ENCODE data around the gene SUCO. TPM values are rescaled to one million over a fixed set of nuclear protein-coding genes. Genes with fewer than 3 reads are reported as not detected.
"Not testable (repeated sequence)": the region's sequence is repeated elsewhere in the genome, so short reads cannot be mapped to it uniquely, and the experiment has no call there.

SUCO gene
- total RNA-seq, 1 experiment from 2014 or later = 24.1 TPM

DNA sequence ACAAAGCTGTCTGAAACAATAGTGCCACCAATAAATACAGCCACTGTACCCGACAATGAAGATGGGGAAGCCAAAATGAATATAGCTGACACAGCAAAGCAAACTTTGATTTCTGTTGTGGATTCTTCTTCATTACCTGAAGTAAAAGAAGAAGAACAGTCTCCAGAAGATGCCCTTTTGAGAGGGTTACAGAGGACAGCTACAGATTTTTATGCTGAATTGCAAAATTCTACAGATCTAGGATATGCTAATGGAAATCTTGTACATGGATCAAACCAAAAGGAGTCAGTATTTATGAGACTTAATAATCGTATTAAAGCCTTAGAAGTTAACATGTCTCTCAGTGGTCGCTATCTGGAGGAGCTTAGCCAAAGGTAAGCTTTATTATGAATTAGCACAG is 56.6 kb downstream of the SUCO start:
- peaks cover 43% of the 10 kb centered on the region for H3K36me3 ChIP-seq
- H3K27me3 ChIP-seq (replicated peaks) = no peaks in the 10 kb centered on the region
- H3K4me1 ChIP-seq (replicated peaks) = peaks cover 26% of the 10 kb centered on the region
- no peak overlapping the region for H3K4me3 ChIP-seq
- DNase-seq (ENCODE audit: low read depth in 1 of 2, low spot score in 2 of 2) = no peak
- H3K9me3 ChIP-seq (replicated peaks) = no peaks in the 10 kb centered on the region
- H3K27ac ChIP-seq = peak overlapping the region; percentile 69

- H3K36me3 ChIP-seq = peaks cover 59% of the 10 kb centered on the region
- not testable (repeated sequence) for H3K4me3 ChIP-seq
Measured at GRCh38 chr1:172591429-172591828, 58.5 kb downstream of the SUCO start.

DNA sequence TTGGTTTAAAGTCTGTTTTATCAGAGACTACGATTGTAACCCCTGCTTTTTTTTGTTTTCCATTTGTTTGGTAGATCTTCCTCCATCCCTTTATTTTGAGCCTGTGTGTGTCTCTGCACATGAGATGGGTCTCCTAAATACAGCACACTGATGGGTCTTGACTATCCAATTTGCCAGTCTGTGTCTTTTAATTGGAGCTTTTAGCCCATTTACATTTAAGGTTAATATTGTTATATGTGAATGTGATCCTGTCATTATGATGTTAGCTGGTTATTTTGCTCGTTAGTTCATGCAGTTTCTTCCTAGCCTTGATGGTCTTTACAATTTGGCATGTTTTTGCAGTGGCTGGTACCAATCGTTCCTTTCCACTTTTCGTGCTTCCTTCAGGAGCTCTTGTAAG is 62.1 kb downstream of the SUCO start:
- not testable (repeated sequence) for H3K4me1 ChIP-seq (replicated peaks); DNase-seq (ENCODE audit: low read depth in 1 of 2, low spot score in 2 of 2); H3K4me3 ChIP-seq; H3K27ac ChIP-seq; H3K9me3 ChIP-seq (replicated peaks); H3K27me3 ChIP-seq (replicated peaks)
- H3K36me3 ChIP-seq = peaks cover 66% of the 10 kb centered on the region

More at GRCh38 chr1:172591429-172591828, 58.5 kb downstream of the SUCO start:
- H3K4me1 ChIP-seq (replicated peaks) = peaks cover 26% of the 10 kb centered on the region
- H3K27ac ChIP-seq; DNase-seq (ENCODE audit: low read depth in 1 of 2, low spot score in 2 of 2); H3K27me3 ChIP-seq (replicated peaks); H3K9me3 ChIP-seq (replicated peaks): not testable (repeated sequence)

- not testable (repeated sequence) for H3K9me3 ChIP-seq (replicated peaks)
Measured at GRCh38 chr1:172596782-172597181, 63.8 kb downstream of the SUCO start.

DNA sequence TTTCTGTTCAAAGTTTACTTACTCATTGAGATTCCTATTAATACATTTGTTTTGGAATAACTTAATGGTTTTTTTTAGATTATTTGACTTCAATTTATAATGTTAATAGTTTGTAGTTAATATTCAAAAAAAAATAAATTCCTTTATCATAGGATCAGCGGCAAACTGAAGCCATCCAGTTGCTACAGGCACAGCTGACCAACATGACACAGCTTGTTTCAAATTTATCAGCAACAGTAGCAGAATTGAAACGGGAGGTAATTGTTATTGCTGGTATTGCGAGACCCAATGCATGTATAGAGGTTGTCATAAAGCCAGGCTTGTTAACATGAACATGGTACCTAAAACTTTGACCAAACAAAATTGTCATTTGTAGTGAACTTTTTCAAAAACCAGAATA is 67.0 kb downstream of the SUCO start:
- no peak overlapping the region for H3K4me3 ChIP-seq
- H3K27me3 ChIP-seq (replicated peaks) = no peaks in the 10 kb centered on the region
- no peak for DNase-seq (ENCODE audit: low read depth in 1 of 2, low spot score in 2 of 2)
- H3K36me3 ChIP-seq = peaks cover 63% of the 10 kb centered on the region
- H3K4me1 ChIP-seq (replicated peaks) = no peaks in the 10 kb centered on the region
- H3K9me3 ChIP-seq (replicated peaks) = no peaks in the 10 kb centered on the region
- no peak overlapping the region for H3K27ac ChIP-seq

More at GRCh38 chr1:172596782-172597181, 63.8 kb downstream of the SUCO start:
- peaks cover 58% of the 10 kb centered on the region for H3K36me3 ChIP-seq
- not testable (repeated sequence) for H3K4me3 ChIP-seq; H3K4me1 ChIP-seq (replicated peaks); DNase-seq (ENCODE audit: low read depth in 1 of 2, low spot score in 2 of 2); H3K27ac ChIP-seq; H3K27me3 ChIP-seq (replicated peaks)

GRCh38 chr1:172600615-172601014 is 67.7 kb downstream of the SUCO start:
- H3K9me3 ChIP-seq (replicated peaks) = no peaks in the 10 kb centered on the region
- DNase-seq (ENCODE audit: low read depth in 1 of 2, low spot score in 2 of 2) = no peak
- H3K4me1 ChIP-seq (replicated peaks) = no peaks in the 10 kb centered on the region
- H3K27me3 ChIP-seq (replicated peaks) = no peaks in the 10 kb centered on the region
- no peak overlapping the region for H3K4me3 ChIP-seq
- peaks cover 60% of the 10 kb centered on the region for H3K36me3 ChIP-seq
- no peak overlapping the region for H3K27ac ChIP-seq

- no peak overlapping the region for H3K27ac ChIP-seq
- no peak overlapping the region for H3K4me3 ChIP-seq
- H3K9me3 ChIP-seq (replicated peaks) = no peaks in the 10 kb centered on the region
- no peaks in the 10 kb centered on the region for H3K27me3 ChIP-seq (replicated peaks)
- DNase-seq (ENCODE audit: low read depth in 1 of 2, low spot score in 2 of 2) = no peak
- peaks cover 55% of the 10 kb centered on the region for H3K36me3 ChIP-seq
- no peaks in the 10 kb centered on the region for H3K4me1 ChIP-seq (replicated peaks)
Measured at GRCh38 chr1:172601046-172601630, 68.2 kb downstream of the SUCO start.

DNA sequence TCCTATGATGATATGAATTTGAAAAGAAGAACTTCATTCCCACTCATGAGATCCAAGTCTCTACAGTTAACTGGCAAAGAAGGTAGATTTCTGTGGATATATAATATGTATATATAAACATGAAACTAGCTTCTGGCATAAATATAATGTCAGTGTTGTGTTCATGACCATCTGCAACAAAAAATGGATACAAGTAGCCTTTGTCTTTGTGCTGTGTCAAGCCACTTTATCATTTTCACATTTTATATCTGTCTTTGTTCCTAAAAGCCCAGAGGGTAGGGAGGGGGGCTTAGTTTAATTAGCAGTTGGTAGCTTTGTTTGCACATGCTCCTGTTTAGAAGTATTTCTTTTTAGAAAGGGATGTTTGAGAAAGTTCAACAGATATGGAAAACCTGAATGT is 69.8 kb downstream of the SUCO start:
- no peaks in the 10 kb centered on the region for H3K27me3 ChIP-seq (replicated peaks)
- peaks cover 46% of the 10 kb centered on the region for H3K36me3 ChIP-seq
- peaks cover 8% of the 10 kb centered on the region for H3K4me1 ChIP-seq (replicated peaks)
- H3K27ac ChIP-seq = no peak overlapping the region
- no peak for DNase-seq (ENCODE audit: low read depth in 1 of 2, low spot score in 2 of 2)
- H3K4me3 ChIP-seq = no peak overlapping the region
- H3K9me3 ChIP-seq (replicated peaks) = no peaks in the 10 kb centered on the region

- Histone ChIP-seq H3K27ac (no peak overlapping the region), H3K36me3 (peaks cover 42% of the 10 kb centered on the region), H3K27me3 (replicated peaks) (no peaks in the 10 kb centered on the region), H3K4me3 (no peak overlapping the region), H3K9me3 (replicated peaks) (no peaks in the 10 kb centered on the region), H3K4me1 (replicated peaks) (peaks cover 14% of the 10 kb centered on the region)
- DNase-seq (ENCODE audit: low read depth in 1 of 2, low spot score in 2 of 2) = no peak
Measured at GRCh38 chr1:172603816-172604215, 70.9 kb downstream of the SUCO start.

DNA sequence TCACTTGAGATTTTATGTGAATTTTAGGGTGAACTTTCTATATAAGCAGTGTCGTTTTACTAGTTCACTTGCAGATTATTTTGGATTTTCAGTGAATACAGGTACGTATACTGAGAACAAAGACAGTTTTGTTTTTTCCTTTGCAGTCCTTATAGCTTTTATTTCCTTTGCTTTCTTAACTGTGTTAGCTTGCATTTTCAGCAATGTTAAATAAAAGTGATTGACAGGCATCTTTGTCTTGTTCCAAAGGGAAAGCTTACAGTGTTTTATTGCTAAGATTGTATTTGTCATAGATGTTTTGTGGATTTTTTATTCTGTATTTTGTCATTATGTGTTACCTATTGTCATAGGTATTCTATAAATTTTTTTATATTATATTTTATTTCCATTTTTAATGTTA is 72.7 kb downstream of the SUCO start:
- H3K4me1 ChIP-seq (replicated peaks) = peaks cover 14% of the 10 kb centered on the region
- peaks cover 44% of the 10 kb centered on the region for H3K36me3 ChIP-seq
- no peak for DNase-seq (ENCODE audit: low read depth in 1 of 2, low spot score in 2 of 2)
- no peaks in the 10 kb centered on the region for H3K27me3 ChIP-seq (replicated peaks)
- H3K27ac ChIP-seq = no peak overlapping the region
- H3K9me3 ChIP-seq (replicated peaks) = no peaks in the 10 kb centered on the region
- H3K4me3 ChIP-seq = no peak overlapping the region

GRCh38 chr1:172607145-172607544 is 74.2 kb downstream of the SUCO start:
- Histone ChIP-seq H3K27ac (no peak overlapping the region), H3K4me1 (replicated peaks) (peaks cover 14% of the 10 kb centered on the region), H3K27me3 (replicated peaks) (no peaks in the 10 kb centered on the region), H3K9me3 (replicated peaks) (no peaks in the 10 kb centered on the region), H3K4me3 (no peak overlapping the region), H3K36me3 (peaks cover 45% of the 10 kb centered on the region)
- DNase-seq (ENCODE audit: low read depth in 1 of 2, low spot score in 2 of 2) = no peak

GRCh38 chr1:172608098-172608601 is 75.2 kb downstream of the SUCO start:
- H3K36me3 ChIP-seq = peaks cover 37% of the 10 kb centered on the region
- no peak for DNase-seq (ENCODE audit: low read depth in 1 of 2, low spot score in 2 of 2)
- no peak overlapping the region for H3K4me3 ChIP-seq
- peaks cover 14% of the 10 kb centered on the region for H3K4me1 ChIP-seq (replicated peaks)
- H3K27ac ChIP-seq = no peak overlapping the region
- no peaks in the 10 kb centered on the region for H3K27me3 ChIP-seq (replicated peaks)
- no peaks in the 10 kb centered on the region for H3K9me3 ChIP-seq (replicated peaks)

DNA sequence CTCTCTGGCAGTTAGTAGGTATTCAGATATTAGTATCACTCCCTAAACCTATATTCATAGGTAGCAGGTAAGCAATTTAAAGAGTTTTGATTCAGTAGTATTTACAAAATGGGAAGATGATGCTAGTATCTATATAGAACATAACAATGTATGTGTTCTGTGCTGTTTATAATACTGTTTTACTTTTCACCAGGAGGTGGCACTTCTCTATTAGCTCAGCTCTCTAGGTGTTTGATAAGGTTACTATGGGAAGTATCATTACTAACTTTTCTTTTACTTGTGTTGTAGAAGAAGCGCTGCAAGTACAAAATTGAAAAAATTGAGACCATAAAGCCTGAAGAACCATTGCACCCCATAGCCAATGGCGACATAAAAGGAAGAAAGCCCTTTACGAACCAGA is 76.6 kb downstream of the SUCO start:
- Histone ChIP-seq H3K27ac (no peak overlapping the region), H3K36me3 (peaks cover 28% of the 10 kb centered on the region), H3K9me3 (replicated peaks) (no peaks in the 10 kb centered on the region), H3K27me3 (replicated peaks) (no peaks in the 10 kb centered on the region), H3K4me1 (replicated peaks) (peaks cover 14% of the 10 kb centered on the region), H3K4me3 (no peak overlapping the region)
- no peak for DNase-seq (ENCODE audit: low read depth in 1 of 2, low spot score in 2 of 2)

DNA sequence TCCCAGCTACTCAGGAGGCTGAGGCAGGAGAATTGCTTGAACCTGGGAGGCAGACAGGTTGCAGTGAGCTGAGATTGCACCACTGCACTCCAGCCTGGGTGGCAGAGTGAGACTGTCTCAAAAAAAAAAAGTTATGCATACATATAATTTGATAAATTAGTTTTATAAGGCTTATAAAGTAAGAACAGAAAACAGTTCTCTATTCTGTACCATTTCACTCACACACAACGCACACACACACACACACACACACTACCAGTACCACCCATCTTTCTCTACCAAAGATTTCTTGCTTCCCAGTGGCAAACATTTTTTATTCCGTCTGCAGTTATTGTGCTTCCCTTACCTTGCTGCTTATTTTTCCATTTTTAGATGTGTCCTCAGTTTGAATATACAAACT is 79.5 kb downstream of the SUCO start:
- peaks cover 9% of the 10 kb centered on the region for H3K4me1 ChIP-seq (replicated peaks)
- peaks cover 20% of the 10 kb centered on the region for H3K36me3 ChIP-seq
- H3K9me3 ChIP-seq (replicated peaks) = no peaks in the 10 kb centered on the region; the same call in 1 of the 2 replicates
- H3K27me3 ChIP-seq (replicated peaks) = no peaks in the 10 kb centered on the region
- H3K4me3 ChIP-seq = no peak overlapping the region
- no peak overlapping the region for H3K27ac ChIP-seq
- DNase-seq (ENCODE audit: low read depth in 1 of 2, low spot score in 2 of 2) = no peak

- Histone ChIP-seq H3K4me3 (no peak overlapping the region), H3K36me3 (peaks cover 20% of the 10 kb centered on the region), H3K27ac (no peak overlapping the region), H3K4me1 (replicated peaks) (peaks cover under 1% of the 10 kb centered on the region), H3K9me3 (replicated peaks) (no peaks in the 10 kb centered on the region; the same call in 1 of the 2 replicates), H3K27me3 (replicated peaks) (no peaks in the 10 kb centered on the region)
- no peak for DNase-seq (ENCODE audit: low read depth in 1 of 2, low spot score in 2 of 2)
Measured at GRCh38 chr1:172613294-172613693, 80.3 kb downstream of the SUCO start.
